IMR-90 (cell line): ENCODE measurements around the gene CUL7. TPM values are rescaled to one million over a fixed set of nuclear protein-coding genes. Genes with fewer than 3 reads are reported as not detected.
A peak's percentile ranks its signal among the peaks of the same experiment; 100 is the strongest.

ENCODE experiments used
- ATAC-seq: fragments of 200-7000 bp; cut with Tn5 transposase; 2 replicates; pipeline ENCODE4 v1.9.1; 2020; ENCODE audit warnings: low read depth, mild to moderate bottlenecking, moderate library complexity
- BruUV-seq: library from RNA; stranded (reverse); fragments of 400-500 nt; replicated peaks from 2 replicates; lab custom pipeline; 2021; lab: Mats Ljungman, UMichigan
- CTCF ChIA-PET: fragments of 300-600 bp; formaldehyde crosslinking; extraction: SDS; loops from one replicate; lab custom pipeline; 2021; ENCODE audit warnings: antibody characterized with exemption; lab: Yijun Ruan, JAX
- POLR2A ChIA-PET: fragments of 300-600 bp; sonication (Branson Sonifier 250); formaldehyde crosslinking; loops from one replicate; lab custom pipeline; 2022; ENCODE audit warnings: antibody characterized with exemption; ENCODE audit not compliant: unreplicated experiment; lab: Charles Lee
- DNase-seq: peaks from one replicate; pipeline ENCODE4 v3.0.0; 2013
- H2AFZ ChIP-seq: replicated peaks from 2 replicates; pipeline ENCODE3; 2013; ENCODE audit warnings: low read length, mild to moderate bottlenecking; ENCODE audit not compliant: poor library complexity
- H2AK5ac ChIP-seq: 2 replicates; pipeline ENCODE4 v1.6.1; 2013; ENCODE audit warnings: low read depth, low read length, inconsistent platforms
- H2AK9ac ChIP-seq: replicated peaks from 2 replicates; pipeline ENCODE3; 2013; ENCODE audit warnings: mild to moderate bottlenecking, low read depth, low read length, moderate library complexity; ENCODE audit not compliant: poor library complexity
- H2BK120ac ChIP-seq: 2 replicates; pipeline ENCODE4 v1.6.1; 2013; ENCODE audit warnings: low read depth, low read length, inconsistent platforms
- H2BK15ac ChIP-seq: 3 replicates; pipeline ENCODE4 v1.6.1; 2013; ENCODE audit warnings: low read depth, low read length, inconsistent platforms
- H2BK20ac ChIP-seq: 2 replicates; pipeline ENCODE4 v1.6.1; 2013; ENCODE audit warnings: low read depth, mild to moderate bottlenecking, inconsistent platforms, low read length, moderate library complexity
- H2BK5ac ChIP-seq: 2 replicates; pipeline ENCODE4 v1.6.1; 2013; ENCODE audit warnings: mild to moderate bottlenecking, low read depth, low read length, inconsistent platforms; ENCODE audit not compliant: poor library complexity, severe bottlenecking
- H3K14ac ChIP-seq: replicated peaks from 2 replicates; pipeline ENCODE4 v1.6.1; 2013; ENCODE audit warnings: low read depth, low read length, inconsistent platforms
- H3K18ac ChIP-seq: 2 replicates; pipeline ENCODE4 v1.6.1; 2013; ENCODE audit warnings: low read depth, low read length, control low read depth
- H3K23ac ChIP-seq: 2 replicates; pipeline ENCODE4 v1.6.1; 2013; ENCODE audit warnings: low read depth, low read length, inconsistent platforms
- H3K27ac ChIP-seq: 2 replicates; pipeline ENCODE4 v1.5.1; 2013; ENCODE audit warnings: mild to moderate bottlenecking, control low read depth, low read length; ENCODE audit not compliant: insufficient read depth
- H3K27me3 ChIP-seq: 2 replicates; pipeline ENCODE4 v1.6.1; 2013; ENCODE audit warnings: low read length; ENCODE audit not compliant: control insufficient read depth, insufficient read depth
- H3K36me3 ChIP-seq: 2 replicates; pipeline ENCODE4 v1.6.1; 2013; ENCODE audit warnings: low read length, mixed read lengths; ENCODE audit not compliant: control insufficient read depth, insufficient read depth
- H3K4ac ChIP-seq: 2 replicates; pipeline ENCODE4 v1.6.1; 2013; ENCODE audit warnings: low read depth, low read length, inconsistent platforms
- H3K4me1 ChIP-seq: 2 replicates; pipeline ENCODE4 v1.6.1; 2013; ENCODE audit warnings: low read length, mixed read lengths; ENCODE audit not compliant: control insufficient read depth, insufficient read depth
- H3K4me2 ChIP-seq: 2 replicates; pipeline ENCODE4 v1.6.1; 2013; ENCODE audit warnings: low read depth, mild to moderate bottlenecking, control low read depth, low read length, moderate library complexity
- H3K4me3 ChIP-seq: 2 replicates; pipeline ENCODE4 v1.5.1; 2013; ENCODE audit warnings: low read depth, mild to moderate bottlenecking, control low read depth, low read length, moderate library complexity; ENCODE audit not compliant: insufficient read depth
- H3K56ac ChIP-seq: 2 replicates; pipeline ENCODE4 v1.6.1; 2013; ENCODE audit warnings: low read length, inconsistent platforms; ENCODE audit not compliant: insufficient read depth; ENCODE audit errors: extremely low read depth
- H3K79me1 ChIP-seq, 2 experiments: 2 replicates each; pipeline ENCODE4 v1.6.1; 2013; ENCODE audit warnings: low read length in 2 of 2, inconsistent platforms in 1 of 2, low read depth in 1 of 2
- H3K9ac ChIP-seq: 2 replicates; pipeline ENCODE4 v1.6.1; 2013; ENCODE audit warnings: low read depth, low read length, control low read depth
- H3K9me1 ChIP-seq: 2 replicates; pipeline ENCODE4 v1.6.1; 2013; ENCODE audit warnings: low read length, inconsistent platforms; ENCODE audit not compliant: insufficient read depth
- H3K9me3 ChIP-seq: 2 replicates; pipeline ENCODE4 v1.6.1; 2013; ENCODE audit warnings: low read length; ENCODE audit not compliant: control insufficient read depth, insufficient read depth
- H4K20me1 ChIP-seq: 2 replicates; pipeline ENCODE4 v1.6.1; 2013; ENCODE audit warnings: low read length, inconsistent platforms; ENCODE audit not compliant: insufficient read depth
- H4K5ac ChIP-seq: 2 replicates; pipeline ENCODE4 v1.6.1; 2013; ENCODE audit warnings: mild to moderate bottlenecking, low read depth, low read length, control low read depth
- H4K8ac ChIP-seq, 2 experiments: 2 replicates each; pipeline ENCODE4 v1.6.1; 2013; ENCODE audit warnings: low read depth in 2 of 2, low read length in 2 of 2, control low read depth in 1 of 2, inconsistent platforms in 1 of 2
- H4K91ac ChIP-seq: 2 replicates; pipeline ENCODE4 v1.6.1; 2013; ENCODE audit warnings: low read depth, low read length, inconsistent platforms; ENCODE audit not compliant: insufficient read depth
- BHLHE40 ChIP-seq: fragments of 150-350 bp; IDR thresholded peaks from 2 replicates; pipeline ENCODE4 v1.6.1; 2016; ENCODE audit warnings: mild to moderate bottlenecking, low read depth, low read length
- CEBPB ChIP-seq: IDR thresholded peaks from 2 replicates; pipeline ENCODE4 v1.6.1; 2012; ENCODE audit warnings: low read depth, low read length, improper control_type of control experiment
- CHD1 ChIP-seq: IDR thresholded peaks from 2 replicates; pipeline ENCODE4 v1.6.1; 2012; ENCODE audit warnings: low read depth, low read length, improper control_type of control experiment
- FOS ChIP-seq: fragments of 150-350 bp; IDR thresholded peaks from 2 replicates; pipeline ENCODE4 v1.6.1; 2016; ENCODE audit warnings: low read depth, low read length
- MAFK ChIP-seq: IDR thresholded peaks from 2 replicates; pipeline ENCODE4 v1.6.1; 2012; ENCODE audit warnings: low read depth, low read length, improper control_type of control experiment
- MAZ ChIP-seq: IDR thresholded peaks from 2 replicates; pipeline ENCODE4 v1.6.1; 2012; ENCODE audit warnings: low read depth, mild to moderate bottlenecking, low read length, improper control_type of control experiment, moderate library complexity, borderline replicate concordance
- MXI1 ChIP-seq: IDR thresholded peaks from 2 replicates; pipeline ENCODE4 v1.6.1; 2012; ENCODE audit warnings: low read depth, mild to moderate bottlenecking, low read length, moderate library complexity, borderline replicate concordance
- NFE2L2 ChIP-seq: fragments of 150-350 bp; IDR thresholded peaks from 2 replicates; pipeline ENCODE4 v1.6.1; 2016; ENCODE audit warnings: low read depth, mild to moderate bottlenecking, low read length
- POLR2A ChIP-seq: IDR thresholded peaks from 2 replicates; pipeline ENCODE4 v1.6.1; 2012; ENCODE audit warnings: mild to moderate bottlenecking, low read depth, low read length
- RAD21 ChIP-seq: IDR thresholded peaks from 2 replicates; pipeline ENCODE4 v1.6.1; 2012; ENCODE audit warnings: low read length, improper control_type of control experiment
- RCOR1 ChIP-seq: IDR thresholded peaks from 2 replicates; pipeline ENCODE4 v1.6.1; 2012; ENCODE audit warnings: mild to moderate bottlenecking, low read length, improper control_type of control experiment; ENCODE audit not compliant: insufficient replicate concordance
- RFX5 ChIP-seq: IDR thresholded peaks from 2 replicates; pipeline ENCODE4 v1.8.0; 2012; ENCODE audit warnings: low read depth, mild to moderate bottlenecking, low read length, moderate library complexity
- SMC3 ChIP-seq: fragments of 150-350 bp; IDR thresholded peaks from 2 replicates; pipeline ENCODE4 v1.6.1; 2016; ENCODE audit warnings: low read depth, mild to moderate bottlenecking, antibody characterized with exemption, low read length, moderate library complexity
- WGBS, 2 experiments: methylation state at CpG; one replicate each; pipeline versions ENCODE4 v1.1.5 to v1.1.7; 2013; ENCODE audit warnings: missing lambda C conversion rate in 2 of 2; ENCODE audit not compliant: insufficient read length in 1 of 2; ENCODE audit errors: extremely low coverage in 2 of 2; 5-methylcytosine and 5-hydroxymethylcytosine counted together
- dilution Hi-C: fragments of 300-500 bp; cut with HindIII; formaldehyde crosslinking; loops from one replicate; pipeline ENCODE4 v1.14.3; 2018; ENCODE audit warnings: low sequenced_read_pairs; ENCODE audit not compliant: unreplicated experiment
- in situ Hi-C: fragments of 300-500 bp; cut with MboI; formaldehyde crosslinking; loops from 3 replicates; pipeline ENCODE4 v1.14.3; 2019; ENCODE audit warnings: low sequenced_read_pairs, inconsistent platforms, mixed read lengths
- intact Hi-C: fragments of 100-400 bp; cut with micrococcal nuclease; formaldehyde crosslinking; loops from 2 replicates; pipeline ENCODE4 v1.10.0; 2022
- polyA plus RNA-seq, 3 experiments: library from polyadenylated mRNA; depleted of rRNA; stranded (reverse); fragments of >200 nt; gene quantifications; 2 replicates each; pipeline ENCODE4 v1.2.3, GENCODE V29; 2012; ENCODE audit warnings: low replicate concordance in 1 of 3
- total RNA-seq: library from RNA; depleted of rRNA; stranded (reverse); fragments of >200 nt; gene quantifications from 2 replicates; pipeline ENCODE4 v1.2.3, GENCODE V29; 2012
- TF ChIP-seq, protein P1 (sequence below): fragments of 150-350 bp; IDR thresholded peaks from 2 replicates; pipeline ENCODE4 v1.6.1; 2017; ENCODE audit warnings: mild to moderate bottlenecking, antibody characterized with exemption, low read length, low read depth
- TF ChIP-seq, protein P2 (sequence below): conservative IDR thresholded peaks from 2 replicates; pipeline ENCODE4 v1.5.1; 2012; ENCODE audit warnings: mild to moderate bottlenecking, low read depth, low read length, improper control_type of control experiment
- TF ChIP-seq, protein P3 (sequence below): fragments of 150-350 bp; IDR thresholded peaks from 2 replicates; pipeline ENCODE4 v1.6.1; 2016; ENCODE audit warnings: low read depth, mild to moderate bottlenecking, low read length, moderate library complexity, borderline replicate concordance

Gene CUL7
- total and polyA plus RNA-seq, 2 of the 4 experiments (the other 2 are of a cell fraction), result 38.0 to 39.3 TPM

- Histone ChIP-seq H2BK15ac (no peak overlapping the region), H2BK120ac (no peak overlapping the region), H3K23ac (no peak overlapping the region), H4K91ac (no peak overlapping the region), H2AK9ac (no peak overlapping the region), H3K4ac (no peak overlapping the region), H4K5ac (no peak overlapping the region), H3K27me3 (no peaks in the 10 kb centered on the region), H3K4me1 (no peaks in the 10 kb centered on the region), H4K8ac (no peak overlapping the region), H2AK5ac (no peak overlapping the region), H3K27ac (no peak overlapping the region), H3K4me2 (no peak overlapping the region), H3K4me3 (no peak overlapping the region), H3K9ac (no peak overlapping the region), H3K56ac (no peak overlapping the region), H3K79me1 (peaks cover 25 to 27% of the 10 kb centered on the region in 2 experiments), H3K9me3 (no peaks in the 10 kb centered on the region), H4K20me1 (peaks cover 12% of the 10 kb centered on the region), H2BK5ac (no peak overlapping the region), H2AFZ (no peak overlapping the region), H3K36me3 (peaks cover 61% of the 10 kb centered on the region), H3K9me1 (0 out of 2 replicates have a peak, but pooled peaks cover 2% of the 10 kb centered on the region), H3K14ac (no peak overlapping the region), H3K18ac (no peak overlapping the region), H2BK20ac (no peak overlapping the region)
- 96% methylated on average over 7 of the region's 9 CpGs; no CpG with 5 or more reads in 1 of the 2 experiments for WGBS, 2 experiments
- intact Hi-C loops, result no loop called here
- BruUV-seq, result TSS peak; percentile 33
- DNase-seq, result no peak
- in situ Hi-C loops, result no loop called here
- TF ChIP-seq FOS (no peak), MAFK (no peak), MXI1 (no peak), POLR2A (no peak), NFE2L2 (no peak), RCOR1 (no peak), RAD21 (no peak), RFX5 (no peak), SMC3 (no peak), CEBPB (no peak), CHD1 (no peak), BHLHE40 (no peak), MAZ (no peak)
- TF ChIP-seq, protein P1, sequence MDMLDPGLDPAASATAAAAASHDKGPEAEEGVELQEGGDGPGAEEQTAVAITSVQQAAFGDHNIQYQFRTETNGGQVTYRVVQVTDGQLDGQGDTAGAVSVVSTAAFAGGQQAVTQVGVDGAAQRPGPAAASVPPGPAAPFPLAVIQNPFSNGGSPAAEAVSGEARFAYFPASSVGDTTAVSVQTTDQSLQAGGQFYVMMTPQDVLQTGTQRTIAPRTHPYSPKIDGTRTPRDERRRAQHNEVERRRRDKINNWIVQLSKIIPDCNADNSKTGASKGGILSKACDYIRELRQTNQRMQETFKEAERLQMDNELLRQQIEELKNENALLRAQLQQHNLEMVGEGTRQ, result no peak
- TF ChIP-seq, protein P2, sequence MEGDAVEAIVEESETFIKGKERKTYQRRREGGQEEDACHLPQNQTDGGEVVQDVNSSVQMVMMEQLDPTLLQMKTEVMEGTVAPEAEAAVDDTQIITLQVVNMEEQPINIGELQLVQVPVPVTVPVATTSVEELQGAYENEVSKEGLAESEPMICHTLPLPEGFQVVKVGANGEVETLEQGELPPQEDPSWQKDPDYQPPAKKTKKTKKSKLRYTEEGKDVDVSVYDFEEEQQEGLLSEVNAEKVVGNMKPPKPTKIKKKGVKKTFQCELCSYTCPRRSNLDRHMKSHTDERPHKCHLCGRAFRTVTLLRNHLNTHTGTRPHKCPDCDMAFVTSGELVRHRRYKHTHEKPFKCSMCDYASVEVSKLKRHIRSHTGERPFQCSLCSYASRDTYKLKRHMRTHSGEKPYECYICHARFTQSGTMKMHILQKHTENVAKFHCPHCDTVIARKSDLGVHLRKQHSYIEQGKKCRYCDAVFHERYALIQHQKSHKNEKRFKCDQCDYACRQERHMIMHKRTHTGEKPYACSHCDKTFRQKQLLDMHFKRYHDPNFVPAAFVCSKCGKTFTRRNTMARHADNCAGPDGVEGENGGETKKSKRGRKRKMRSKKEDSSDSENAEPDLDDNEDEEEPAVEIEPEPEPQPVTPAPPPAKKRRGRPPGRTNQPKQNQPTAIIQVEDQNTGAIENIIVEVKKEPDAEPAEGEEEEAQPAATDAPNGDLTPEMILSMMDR, result no peak
- TF ChIP-seq, protein P3, sequence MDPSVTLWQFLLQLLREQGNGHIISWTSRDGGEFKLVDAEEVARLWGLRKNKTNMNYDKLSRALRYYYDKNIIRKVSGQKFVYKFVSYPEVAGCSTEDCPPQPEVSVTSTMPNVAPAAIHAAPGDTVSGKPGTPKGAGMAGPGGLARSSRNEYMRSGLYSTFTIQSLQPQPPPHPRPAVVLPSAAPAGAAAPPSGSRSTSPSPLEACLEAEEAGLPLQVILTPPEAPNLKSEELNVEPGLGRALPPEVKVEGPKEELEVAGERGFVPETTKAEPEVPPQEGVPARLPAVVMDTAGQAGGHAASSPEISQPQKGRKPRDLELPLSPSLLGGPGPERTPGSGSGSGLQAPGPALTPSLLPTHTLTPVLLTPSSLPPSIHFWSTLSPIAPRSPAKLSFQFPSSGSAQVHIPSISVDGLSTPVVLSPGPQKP, result no peak
- CTCF ChIA-PET, result interaction anchor here (1.0 kb wide), 1 partner anchor 128 kb away, joined by 3 read pairs; no protein-coding TSS in a partner anchor
- dilution Hi-C loops, result no loop called here
- POLR2A ChIA-PET, result no interaction called here
- no peak for ATAC-seq
These were observed 24.5 kb downstream of the CUL7 start for GRCh38 chr6:43029120-43029519.
